ENCODE measurements around the gene SPATA17. TPM values are rescaled to one million over a fixed set of nuclear protein-coding genes. Genes with fewer than 3 reads are reported as not detected.

Gene SPATA17
- total RNA-seq, 4 donors from 2014 or later, result 0.08 to 1.3 (median 0.10) TPM; not detected in 1

DNA sequence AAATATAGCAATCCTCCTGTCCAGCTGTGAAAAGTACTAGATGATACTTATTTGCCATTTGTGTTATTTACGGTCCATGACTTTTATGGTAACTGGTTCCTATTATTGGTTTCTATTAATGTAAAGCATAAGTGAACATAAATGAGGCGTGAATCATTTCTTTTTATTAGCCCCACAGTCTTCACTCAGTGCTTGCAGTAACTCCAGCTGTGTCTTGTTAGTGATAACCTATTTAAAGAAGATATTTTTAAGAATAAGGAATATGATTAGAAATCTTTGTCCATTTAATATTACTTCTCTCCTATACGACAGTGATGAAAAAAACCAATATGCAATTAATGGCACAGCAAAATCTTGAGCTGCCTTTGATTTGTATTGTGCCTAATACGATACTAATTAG, 149.9 kb downstream of the SPATA17 start:
- DNase-seq (ENCODE audit: low spot score in 2 of 2), result no peak
- Histone ChIP-seq H3K4me1 (no peaks in the 10 kb centered on the region), H3K27me3 (no peaks in the 10 kb centered on the region), H3K4me3 (no peak overlapping the region), H3K27ac (no peak overlapping the region), H3K9me3 (no peaks in the 10 kb centered on the region), H3K36me3 (no peaks in the 10 kb centered on the region)
- WGBS, result 69% methylated on average over 4 of the region's 4 CpGs
- no peak for TF ChIP-seq EP300 (IDR thresholded peaks at IDR 0.05)
- no peak for TF ChIP-seq CTCF (IDR thresholded peaks at IDR 0.05)
- TF ChIP-seq POLR2AphosphoS5 (IDR thresholded peaks at IDR 0.05), result no peak
- TF ChIP-seq POLR2A (IDR thresholded peaks at IDR 0.05), result no peak

DNA sequence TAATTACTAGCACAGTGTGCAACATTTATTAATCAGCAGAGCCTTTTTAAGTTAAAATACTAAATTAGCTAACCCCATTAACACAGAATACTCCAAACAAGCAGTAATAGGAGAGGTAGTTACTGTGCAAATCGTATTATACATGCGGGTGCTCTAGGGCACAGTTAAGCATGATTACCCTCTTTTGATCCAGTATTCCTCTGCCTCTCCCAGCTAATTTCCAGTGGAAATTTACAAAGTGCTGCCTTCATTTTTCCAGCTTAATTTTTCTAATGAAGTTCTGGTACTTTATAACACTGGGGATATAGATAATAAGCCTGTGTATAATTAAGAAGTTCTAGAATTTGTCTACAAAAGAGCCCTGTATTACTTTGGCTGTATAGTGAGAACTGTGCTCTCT, 159.9 kb downstream of the SPATA17 start:
- DNase-seq (ENCODE audit: low spot score in 2 of 2), result no peak
- TF ChIP-seq POLR2AphosphoS5 (IDR thresholded peaks at IDR 0.05) (no peak), POLR2A (IDR thresholded peaks at IDR 0.05) (no peak), EP300 (IDR thresholded peaks at IDR 0.05) (no peak), CTCF (IDR thresholded peaks at IDR 0.05) (no peak)
- Histone ChIP-seq H3K4me3 (no peak overlapping the region), H3K27ac (no peak overlapping the region), H3K4me1 (no peaks in the 10 kb centered on the region), H3K36me3 (no peaks in the 10 kb centered on the region), H3K9me3 (no peaks in the 10 kb centered on the region), H3K27me3 (no peaks in the 10 kb centered on the region)
- 80% methylated on average over 2 of the region's 2 CpGs for WGBS

- H3K9me3 ChIP-seq, result no peaks in the 10 kb centered on the region
- no peak overlapping the region for H3K27ac ChIP-seq
- DNase-seq (ENCODE audit: low spot score in 2 of 2), result no peak
- no peaks in the 10 kb centered on the region for H3K27me3 ChIP-seq
- no peaks in the 10 kb centered on the region for H3K4me1 ChIP-seq
- no peak for TF ChIP-seq CTCF (IDR thresholded peaks at IDR 0.05)
- no peak for TF ChIP-seq POLR2A (IDR thresholded peaks at IDR 0.05)
- no peak for TF ChIP-seq EP300 (IDR thresholded peaks at IDR 0.05)
- TF ChIP-seq POLR2AphosphoS5 (IDR thresholded peaks at IDR 0.05), result no peak
- 87% methylated on average over 1 of the region's 1 CpG for WGBS
- H3K4me3 ChIP-seq, result no peak overlapping the region
- no peaks in the 10 kb centered on the region for H3K36me3 ChIP-seq
Measured at GRCh38 chr1:217805792-217806191, 174.6 kb downstream of the SPATA17 start.

- H3K4me3 ChIP-seq, result no peak overlapping the region
Measured at GRCh38 chr1:217812175-217812574, 181.0 kb downstream of the SPATA17 start.

GRCh38 chr1:217813031-217813430, 181.9 kb downstream of the SPATA17 start:
- WGBS, result 92% methylated on average over 5 of the region's 5 CpGs
- no peaks in the 10 kb centered on the region for H3K9me3 ChIP-seq
- H3K4me3 ChIP-seq, result no peak overlapping the region
- no peaks in the 10 kb centered on the region for H3K4me1 ChIP-seq
- no peaks in the 10 kb centered on the region for H3K36me3 ChIP-seq
- DNase-seq (ENCODE audit: low spot score in 2 of 2), result no peak
- no peak for TF ChIP-seq CTCF (IDR thresholded peaks at IDR 0.05)
- TF ChIP-seq EP300 (IDR thresholded peaks at IDR 0.05), result no peak
- no peak for TF ChIP-seq POLR2A (IDR thresholded peaks at IDR 0.05)
- TF ChIP-seq POLR2AphosphoS5 (IDR thresholded peaks at IDR 0.05), result no peak
- H3K27ac ChIP-seq, result no peak overlapping the region
- no peaks in the 10 kb centered on the region for H3K27me3 ChIP-seq

More at GRCh38 chr1:217812175-217812574, 181.0 kb downstream of the SPATA17 start:
- no peaks in the 10 kb centered on the region for H3K4me1 ChIP-seq
- H3K27ac ChIP-seq, result no peak overlapping the region
- no peaks in the 10 kb centered on the region for H3K27me3 ChIP-seq
- DNase-seq (ENCODE audit: low spot score in 2 of 2), result no peak
- TF ChIP-seq CTCF (IDR thresholded peaks at IDR 0.05), result no peak
- TF ChIP-seq POLR2A (IDR thresholded peaks at IDR 0.05), result no peak
- no peak for TF ChIP-seq POLR2AphosphoS5 (IDR thresholded peaks at IDR 0.05)
- no peak for TF ChIP-seq EP300 (IDR thresholded peaks at IDR 0.05)
- WGBS, result 93% methylated on average over 2 of the region's 2 CpGs
- no peaks in the 10 kb centered on the region for H3K9me3 ChIP-seq
- no peaks in the 10 kb centered on the region for H3K36me3 ChIP-seq
